ENCODE results near the gene NSFL1C.
"Not testable (repeated sequence)": the region's sequence is repeated elsewhere in the genome, so short reads cannot be mapped to it uniquely, and the experiment has no call there.

NSFL1C gene

GRCh38 chr20:1422753-1423152 is 43.9 kb downstream of the NSFL1C start:
- DNase-seq = no peak

- no peak for DNase-seq
Measured at GRCh38 chr20:1420066-1420465, 46.6 kb downstream of the NSFL1C start.

GRCh38 chr20:1418350-1418749 is 48.3 kb downstream of the NSFL1C start:
- DNase-seq = no peak

DNA sequence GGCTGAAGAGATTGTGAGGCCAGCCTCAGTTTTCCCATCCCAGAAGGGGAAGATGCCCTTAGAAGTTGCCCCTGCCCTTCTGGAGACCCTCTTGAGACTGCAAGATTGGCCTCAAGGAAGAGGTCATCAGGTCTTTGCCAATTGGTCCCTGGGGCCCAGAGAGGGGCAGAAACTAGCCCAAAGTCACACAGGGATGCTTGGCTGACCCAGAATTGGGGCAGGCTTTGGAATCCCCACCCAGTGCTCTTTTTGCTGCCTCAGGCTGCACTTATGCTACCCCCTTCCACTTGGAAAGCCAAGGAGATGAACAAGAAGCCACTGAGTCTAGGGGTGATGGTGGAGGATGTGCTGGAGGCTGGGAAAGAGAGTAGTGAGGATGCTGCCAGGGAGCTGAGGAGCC is 48.9 kb downstream of the NSFL1C start:
- no peak for DNase-seq

- DNase-seq = no peak
Measured at GRCh38 chr20:1417273-1417672, 49.4 kb downstream of the NSFL1C start.

GRCh38 chr20:1415667-1416468 is 50.8 kb downstream of the NSFL1C start:
- DNase-seq = peak in 1 of 2 experiments; percentile 19

- DNase-seq = no peak
Measured at GRCh38 chr20:1414982-1415381, 51.7 kb downstream of the NSFL1C start.

DNA sequence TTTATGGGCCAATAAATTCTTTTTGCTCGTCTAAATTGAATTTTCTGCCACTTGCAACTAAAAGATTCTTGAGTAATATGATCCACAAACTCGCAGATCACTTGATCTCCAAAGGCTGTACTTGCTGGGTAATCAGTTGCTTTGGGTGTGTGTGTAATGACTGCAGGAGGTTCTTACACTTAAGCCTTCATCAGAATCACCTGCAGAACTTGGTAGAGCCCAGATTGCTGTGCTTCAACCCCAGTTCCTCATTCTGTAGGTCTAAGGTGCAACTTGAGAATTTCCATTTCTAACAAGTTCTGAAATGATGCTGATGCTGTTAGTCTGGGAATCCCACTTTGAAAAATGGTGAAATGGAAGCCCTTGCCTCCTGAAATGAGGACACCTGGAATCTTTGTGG is 60.8 kb downstream of the NSFL1C start:
- DNase-seq = no peak

DNA sequence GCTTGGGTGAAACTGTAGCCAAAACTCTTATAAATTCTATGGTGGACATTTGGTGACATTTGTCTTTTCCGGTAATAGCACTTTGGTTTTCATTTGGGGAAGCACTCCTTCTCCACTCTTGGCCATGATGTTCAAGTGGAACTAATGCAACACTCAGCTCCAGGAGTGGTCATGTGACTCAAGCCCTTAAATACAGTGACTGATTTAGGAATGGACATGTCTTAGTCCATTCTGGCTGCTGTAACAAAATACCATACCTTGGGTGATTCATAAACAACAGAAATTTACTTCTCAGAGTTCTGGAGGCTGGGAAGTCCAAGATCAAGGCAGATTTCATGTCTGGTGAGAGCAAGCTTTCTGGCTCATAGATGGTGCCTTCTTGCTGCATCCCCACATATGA is 63.0 kb downstream of the NSFL1C start:
- DNase-seq = no peak

- DNase-seq = no peak
Measured at GRCh38 chr20:1402149-1402548, 64.5 kb downstream of the NSFL1C start.

DNA sequence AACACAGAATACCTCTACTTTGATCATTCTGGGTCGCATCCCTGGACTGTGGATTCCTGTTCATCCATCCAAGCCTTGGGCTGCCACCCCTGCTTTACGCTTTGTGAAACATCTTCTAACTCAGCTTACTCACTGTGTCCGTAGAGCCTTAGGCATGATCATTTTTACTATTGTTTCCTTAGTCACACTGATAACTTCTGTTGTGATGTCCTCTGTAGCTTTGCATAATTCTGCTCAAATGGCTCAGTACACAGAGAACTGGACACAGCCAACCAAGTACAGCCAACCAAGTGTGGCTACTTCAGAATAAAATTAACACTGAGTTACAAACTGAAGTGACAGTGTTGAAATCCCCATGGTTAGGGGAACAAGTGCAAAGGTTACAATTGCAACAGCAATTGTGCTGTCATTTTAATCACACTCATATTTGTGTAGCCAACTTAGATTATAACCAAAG is 65.2 kb downstream of the NSFL1C start:
- no peak for DNase-seq

- DNase-seq = not testable (repeated sequence)
Measured at GRCh38 chr20:1399678-1400366, 66.8 kb downstream of the NSFL1C start.

GRCh38 chr20:1398185-1398584 is 68.5 kb downstream of the NSFL1C start:
- not testable (repeated sequence) for DNase-seq

DNA sequence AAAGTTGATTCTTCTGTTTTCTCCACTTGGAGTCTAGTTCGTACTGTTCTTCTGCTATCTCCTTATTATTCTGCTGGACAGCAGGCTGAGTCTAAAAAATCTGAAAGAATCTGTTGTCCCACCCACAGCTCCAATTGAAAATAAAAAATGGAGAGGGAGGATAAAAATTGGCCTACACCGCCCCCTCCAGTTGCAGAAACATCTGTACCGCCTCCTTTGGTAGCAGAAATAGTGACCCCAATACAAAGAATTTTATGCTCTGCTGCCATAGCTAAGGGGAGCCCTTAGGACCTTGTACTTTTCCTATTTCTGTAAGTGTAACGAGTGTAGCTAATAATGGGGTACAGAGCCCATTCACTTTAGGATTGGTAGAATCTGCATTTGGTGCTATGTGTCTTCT is 68.9 kb downstream of the NSFL1C start:
- DNase-seq = no peak

DNA sequence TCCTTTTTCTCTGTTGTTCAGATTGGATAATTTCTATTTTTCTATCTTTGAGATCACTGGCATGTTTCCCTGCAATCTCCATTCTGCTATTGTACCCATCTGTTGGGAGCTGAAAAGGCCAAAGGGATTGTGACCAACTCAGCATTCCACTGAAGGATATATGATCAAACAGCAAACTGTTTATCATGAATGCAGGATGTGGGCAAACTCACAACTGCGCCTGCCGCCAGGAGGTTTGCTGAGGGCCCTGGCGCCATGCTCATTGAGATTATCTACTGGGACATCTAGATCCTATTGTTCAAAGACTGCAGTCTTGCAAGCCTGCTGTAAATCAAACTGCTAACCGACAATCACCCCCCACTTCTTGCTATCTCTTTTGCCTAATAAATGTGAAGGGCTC is 69.9 kb downstream of the NSFL1C start:
- DNase-seq = no peak

DNA sequence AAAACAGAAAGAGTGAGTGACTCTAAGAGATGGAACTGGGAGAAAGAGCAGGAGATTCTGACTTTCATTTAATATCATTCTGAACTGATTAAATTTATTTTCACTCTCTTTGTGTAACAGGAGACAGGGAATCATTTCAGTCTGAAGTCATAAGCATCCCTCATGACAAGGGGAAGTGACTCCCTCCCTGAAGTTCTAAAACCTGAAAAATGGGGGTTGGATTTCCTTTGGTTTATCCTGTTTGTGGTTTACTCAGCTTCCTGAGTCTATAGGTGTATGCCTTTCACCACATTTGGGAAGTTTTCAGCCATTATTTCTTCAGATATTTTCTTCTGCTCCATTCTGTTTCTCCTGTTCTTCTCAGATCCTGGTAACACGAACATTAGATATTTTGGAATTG is 70.4 kb downstream of the NSFL1C start:
- no peak for DNase-seq

DNA sequence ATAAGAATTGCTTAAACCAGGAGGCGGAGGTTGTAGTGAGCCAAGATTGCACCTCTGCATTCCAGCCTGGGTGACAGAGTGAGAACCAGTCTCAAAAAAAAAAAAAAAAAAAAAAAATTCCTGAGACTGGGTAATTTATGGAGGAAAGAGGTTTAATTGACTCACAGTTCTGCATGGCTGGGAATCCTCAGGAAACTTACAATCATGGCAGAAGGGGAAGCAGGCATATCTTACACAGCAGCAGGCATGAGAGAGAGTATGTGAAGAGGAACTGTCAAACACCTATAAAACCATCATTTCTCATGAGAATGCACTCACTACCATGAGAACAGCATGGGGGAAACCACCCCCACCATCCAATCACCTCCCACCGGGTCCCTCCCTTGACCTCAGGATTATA is 72.0 kb downstream of the NSFL1C start:
- DNase-seq = no peak

DNA sequence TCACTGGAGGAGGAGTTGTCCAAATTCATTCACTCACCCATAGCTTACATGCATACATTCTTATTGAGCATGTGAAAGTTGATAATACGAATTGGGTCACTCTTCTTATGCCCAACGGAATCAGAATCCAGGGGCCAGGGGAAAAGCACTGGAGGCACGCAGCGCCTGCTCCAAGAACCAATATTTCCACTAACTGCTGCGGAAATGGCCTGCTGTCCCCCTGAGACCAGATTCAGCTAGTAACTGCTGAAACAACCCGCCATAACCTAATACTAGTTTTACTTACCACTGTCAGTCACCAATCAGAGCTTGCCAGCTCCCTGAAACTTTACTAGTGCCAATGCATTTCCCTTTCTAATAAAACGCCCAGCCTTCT is 73.2 kb downstream of the NSFL1C start:
- DNase-seq = no peak

DNA sequence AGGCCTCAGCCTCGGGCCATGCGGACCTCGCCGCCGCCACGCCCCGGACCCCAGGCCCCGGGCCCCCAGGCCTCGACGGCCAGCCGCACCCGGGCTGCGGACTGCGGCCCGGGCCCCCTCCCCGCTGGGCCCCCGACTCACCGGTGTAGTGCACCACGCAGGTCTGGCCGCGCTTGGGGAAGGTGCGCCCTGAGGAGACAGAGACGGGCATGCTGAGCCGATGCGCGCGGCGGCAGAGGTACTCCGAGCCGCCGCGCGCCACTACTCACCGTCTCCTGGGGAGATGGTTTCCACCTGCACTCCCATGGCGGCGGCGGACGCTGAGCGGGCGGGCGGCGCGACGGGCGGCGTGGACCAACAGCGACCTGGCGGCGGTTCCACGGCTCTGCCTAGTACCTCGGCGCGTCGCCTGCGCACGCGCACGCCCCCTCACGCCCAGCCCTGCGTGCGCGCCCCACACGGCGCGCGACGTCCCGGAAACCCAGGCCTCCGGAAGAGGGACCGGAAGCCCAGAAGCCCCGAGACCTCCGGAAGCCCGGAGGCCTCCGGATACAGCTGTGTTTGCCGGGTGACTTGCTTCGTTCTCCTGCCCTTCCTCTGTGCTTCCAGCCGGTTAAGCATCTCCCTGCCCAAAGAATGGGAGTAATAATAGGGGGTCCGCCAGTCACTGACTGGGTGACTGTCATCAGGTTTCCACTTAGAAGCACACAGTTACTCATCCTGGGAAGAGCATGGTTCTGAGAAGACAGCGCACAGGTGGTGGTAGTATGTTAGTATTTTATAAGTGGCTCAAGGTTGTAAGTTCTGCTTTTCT is 73.7 kb downstream of the NSFL1C start, which contains the start of gene FKBP1A:
Gene FKBP1A (minus strand): TSS at position 362 of the 814 bp plus-strand sequence. CDS start 56 bp downstream, at position 306.
- DNase-seq = peak; percentile 87 to 89

GRCh38 chr20:1392443-1392692 is 74.3 kb downstream of the NSFL1C start:
- peak in 1 of 2 experiments; percentile 20 for DNase-seq
